Measurements from ENCODE around the gene IL17RD. TPM values are rescaled to one million over a fixed set of nuclear protein-coding genes. Genes with fewer than 3 reads are reported as not detected.

IL17RD gene
- polyA plus RNA-seq (2013, experiment 1 of 4): 9.1 TPM
- polyA plus RNA-seq (2013, experiment 2 of 4): 10.2 TPM
- 6.7 TPM for polyA plus RNA-seq (2013, experiment 3 of 4)
- 7.3 TPM for polyA plus RNA-seq (2013, experiment 4 of 4)

GRCh38 chr3:57164657-57165573 lies at the start of gene IL17RD:
TSS of gene IL17RD (minus strand) at chr3:57165353. CDS start at chr3:57165286, 67 bp downstream.
- Histone ChIP-seq H3K27ac (ENCODE audit: insufficient read depth, low read depth, low read length, poor library complexity, severe bottlenecking) (no peak within 1 kb of the TSS), H3K4me3 (ENCODE audit: insufficient read depth, low read depth, low read length) (peak within 1 kb of the TSS; percentile 68), H3K27me3 (ENCODE audit: control insufficient read depth, insufficient read depth, low read length, poor library complexity, severe bottlenecking) (peaks cover 91% of the 10 kb centered on the region), H3K4me1 (ENCODE audit: control insufficient read depth, insufficient read depth, low read length) (peaks cover 26% of the 10 kb centered on the region), H3K9me3 (ENCODE audit: control insufficient read depth, low read length) (no peaks in the 10 kb centered on the region), H3K36me3 (ENCODE audit: control insufficient read depth, insufficient read depth, low read length) (no peaks in the 10 kb centered on the region)
- 0% methylated on average over 98 of the region's 98 CpGs for WGBS, 2 experiments

GRCh38 chr3:57206423-57206822 lies 41.3 kb upstream of the IL17RD start:
- H3K4me3 ChIP-seq (ENCODE audit: insufficient read depth, low read depth, low read length): no peak overlapping the region
- H3K36me3 ChIP-seq (ENCODE audit: control insufficient read depth, insufficient read depth, low read length): no peaks in the 10 kb centered on the region
- H3K27me3 ChIP-seq (ENCODE audit: control insufficient read depth, insufficient read depth, low read length, poor library complexity, severe bottlenecking): no peaks in the 10 kb centered on the region
- 94 to 95% methylated on average over 2 of the region's 2 CpGs for WGBS, 2 experiments
- no peaks in the 10 kb centered on the region for H3K4me1 ChIP-seq (ENCODE audit: control insufficient read depth, insufficient read depth, low read length)
- H3K27ac ChIP-seq (ENCODE audit: insufficient read depth, low read depth, low read length, poor library complexity, severe bottlenecking): no peak overlapping the region
- H3K9me3 ChIP-seq (ENCODE audit: control insufficient read depth, low read length): no peaks in the 10 kb centered on the region

- H3K9me3 ChIP-seq (ENCODE audit: control insufficient read depth, low read length): no peaks in the 10 kb centered on the region
- no peaks in the 10 kb centered on the region for H3K36me3 ChIP-seq (ENCODE audit: control insufficient read depth, insufficient read depth, low read length)
- no peaks in the 10 kb centered on the region for H3K4me1 ChIP-seq (ENCODE audit: control insufficient read depth, insufficient read depth, low read length)
- peaks cover 6% of the 10 kb centered on the region for H3K27me3 ChIP-seq (ENCODE audit: control insufficient read depth, insufficient read depth, low read length, poor library complexity, severe bottlenecking)
- H3K27ac ChIP-seq (ENCODE audit: insufficient read depth, low read depth, low read length, poor library complexity, severe bottlenecking): no peak within 1 kb of the TSS
- no peak within 1 kb of the TSS for H3K4me3 ChIP-seq (ENCODE audit: insufficient read depth, low read depth, low read length)
- 1 to 7% methylated on average over 4 of the region's 4 CpGs for WGBS, 2 experiments
Observed at GRCh38 chr3:57199895-57200297, 34.7 kb upstream of the IL17RD start, which contains the start of gene HESX1. TSS of gene HESX1 (minus strand) at chr3:57199978. CDS start at chr3:57199918, 60 bp downstream.

GRCh38 chr3:57194641-57195040 lies 29.5 kb upstream of the IL17RD start:
- Histone ChIP-seq H3K36me3 (ENCODE audit: control insufficient read depth, insufficient read depth, low read length) (no peaks in the 10 kb centered on the region), H3K27ac (ENCODE audit: insufficient read depth, low read depth, low read length, poor library complexity, severe bottlenecking) (no peak overlapping the region), H3K27me3 (ENCODE audit: control insufficient read depth, insufficient read depth, low read length, poor library complexity, severe bottlenecking) (no peaks in the 10 kb centered on the region), H3K4me1 (ENCODE audit: control insufficient read depth, insufficient read depth, low read length) (no peaks in the 10 kb centered on the region), H3K9me3 (ENCODE audit: control insufficient read depth, low read length) (no peaks in the 10 kb centered on the region), H3K4me3 (ENCODE audit: insufficient read depth, low read depth, low read length) (no peak overlapping the region)
- 82 to 96% methylated on average over 4 of the region's 4 CpGs for WGBS, 2 experiments

GRCh38 chr3:57192028-57192427 lies 26.9 kb upstream of the IL17RD start:
- Histone ChIP-seq H3K36me3 (ENCODE audit: control insufficient read depth, insufficient read depth, low read length) (no peaks in the 10 kb centered on the region), H3K9me3 (ENCODE audit: control insufficient read depth, low read length) (no peaks in the 10 kb centered on the region), H3K27ac (ENCODE audit: insufficient read depth, low read depth, low read length, poor library complexity, severe bottlenecking) (no peak overlapping the region), H3K4me3 (ENCODE audit: insufficient read depth, low read depth, low read length) (no peak overlapping the region), H3K4me1 (ENCODE audit: control insufficient read depth, insufficient read depth, low read length) (no peaks in the 10 kb centered on the region), H3K27me3 (ENCODE audit: control insufficient read depth, insufficient read depth, low read length, poor library complexity, severe bottlenecking) (no peaks in the 10 kb centered on the region)
- WGBS, 2 experiments: 83 to 90% methylated on average over 1 to 3 of the region's 3 CpGs

- Histone ChIP-seq H3K27me3 (ENCODE audit: control insufficient read depth, insufficient read depth, low read length, poor library complexity, severe bottlenecking) (no peaks in the 10 kb centered on the region), H3K36me3 (ENCODE audit: control insufficient read depth, insufficient read depth, low read length) (no peaks in the 10 kb centered on the region), H3K27ac (ENCODE audit: insufficient read depth, low read depth, low read length, poor library complexity, severe bottlenecking) (no peak overlapping the region), H3K4me1 (ENCODE audit: control insufficient read depth, insufficient read depth, low read length) (no peaks in the 10 kb centered on the region), H3K9me3 (ENCODE audit: control insufficient read depth, low read length) (no peaks in the 10 kb centered on the region), H3K4me3 (ENCODE audit: insufficient read depth, low read depth, low read length) (no peak overlapping the region)
- WGBS, 2 experiments: 50 to 65% methylated on average over 4 to 5 of the region's 6 CpGs
Observed at GRCh38 chr3:57184526-57184925, 19.4 kb upstream of the IL17RD start.

GRCh38 chr3:57179580-57180410 lies 14.6 kb upstream of the IL17RD start:
- WGBS, 2 experiments: 79 to 81% methylated on average over 5 of the region's 5 CpGs
- H3K27ac ChIP-seq (ENCODE audit: insufficient read depth, low read depth, low read length, poor library complexity, severe bottlenecking): no peak overlapping the region
- H3K4me1 ChIP-seq (ENCODE audit: control insufficient read depth, insufficient read depth, low read length): no peaks in the 10 kb centered on the region
- H3K4me3 ChIP-seq (ENCODE audit: insufficient read depth, low read depth, low read length): no peak overlapping the region
- H3K9me3 ChIP-seq (ENCODE audit: control insufficient read depth, low read length): no peaks in the 10 kb centered on the region
- no peaks in the 10 kb centered on the region for H3K27me3 ChIP-seq (ENCODE audit: control insufficient read depth, insufficient read depth, low read length, poor library complexity, severe bottlenecking)
- H3K36me3 ChIP-seq (ENCODE audit: control insufficient read depth, insufficient read depth, low read length): no peaks in the 10 kb centered on the region

- Histone ChIP-seq H3K27ac (ENCODE audit: insufficient read depth, low read depth, low read length, poor library complexity, severe bottlenecking) (no peak overlapping the region), H3K4me3 (ENCODE audit: insufficient read depth, low read depth, low read length) (no peak overlapping the region), H3K27me3 (ENCODE audit: control insufficient read depth, insufficient read depth, low read length, poor library complexity, severe bottlenecking) (peaks cover 1% of the 10 kb centered on the region), H3K36me3 (ENCODE audit: control insufficient read depth, insufficient read depth, low read length) (no peaks in the 10 kb centered on the region), H3K4me1 (ENCODE audit: control insufficient read depth, insufficient read depth, low read length) (no peaks in the 10 kb centered on the region), H3K9me3 (ENCODE audit: control insufficient read depth, low read length) (no peaks in the 10 kb centered on the region)
- 88 to 89% methylated on average over 1 of the region's 1 CpG for WGBS, 2 experiments
Observed at GRCh38 chr3:57176045-57176444, 10.9 kb upstream of the IL17RD start.

GRCh38 chr3:57173687-57174086 lies 8.5 kb upstream of the IL17RD start:
- Histone ChIP-seq H3K4me3 (ENCODE audit: insufficient read depth, low read depth, low read length) (no peak overlapping the region), H3K4me1 (ENCODE audit: control insufficient read depth, insufficient read depth, low read length) (no peaks in the 10 kb centered on the region), H3K9me3 (ENCODE audit: control insufficient read depth, low read length) (no peaks in the 10 kb centered on the region), H3K36me3 (ENCODE audit: control insufficient read depth, insufficient read depth, low read length) (no peaks in the 10 kb centered on the region), H3K27me3 (ENCODE audit: control insufficient read depth, insufficient read depth, low read length, poor library complexity, severe bottlenecking) (peaks cover 22% of the 10 kb centered on the region), H3K27ac (ENCODE audit: insufficient read depth, low read depth, low read length, poor library complexity, severe bottlenecking) (no peak overlapping the region)
- 80 to 83% methylated on average over 2 of the region's 2 CpGs for WGBS, 2 experiments

GRCh38 chr3:57170946-57171345 lies 5.8 kb upstream of the IL17RD start:
- WGBS, 2 experiments: 88 to 89% methylated on average over 1 of the region's 1 CpG
- Histone ChIP-seq H3K27ac (ENCODE audit: insufficient read depth, low read depth, low read length, poor library complexity, severe bottlenecking) (no peak overlapping the region), H3K27me3 (ENCODE audit: control insufficient read depth, insufficient read depth, low read length, poor library complexity, severe bottlenecking) (peaks cover 45% of the 10 kb centered on the region), H3K4me1 (ENCODE audit: control insufficient read depth, insufficient read depth, low read length) (no peaks in the 10 kb centered on the region), H3K36me3 (ENCODE audit: control insufficient read depth, insufficient read depth, low read length) (no peaks in the 10 kb centered on the region), H3K4me3 (ENCODE audit: insufficient read depth, low read depth, low read length) (no peak overlapping the region), H3K9me3 (ENCODE audit: control insufficient read depth, low read length) (no peaks in the 10 kb centered on the region)

Data from ectodermal cell (in vitro differentiated cells).